Glutamatergic neuron (in vitro differentiated cells): ENCODE data around the gene CCN2. TPM values are rescaled to one million over a fixed set of nuclear protein-coding genes. Genes with fewer than 3 reads are reported as not detected.

Source experiments
- DNase-seq: peaks from one replicate; pipeline ENCODE4 v3.0.0; 2022
- H3K27ac Mint-ChIP-seq: one replicate; pipeline ENCODE4 v1.8.0; 2020; ENCODE audit warnings: mild to moderate bottlenecking, mixed read lengths, inconsistent platforms; ENCODE audit not compliant: unreplicated experiment
- H3K27me3 Mint-ChIP-seq: one replicate; pipeline ENCODE4 v1.8.0; 2020; ENCODE audit warnings: mild to moderate bottlenecking, moderate library complexity, mixed read lengths, inconsistent platforms; ENCODE audit not compliant: unreplicated experiment
- H3K36me3 Mint-ChIP-seq: one replicate; pipeline ENCODE4 v1.8.0; 2020; ENCODE audit warnings: mild to moderate bottlenecking, mixed read lengths, inconsistent platforms; ENCODE audit not compliant: unreplicated experiment
- H3K4me1 Mint-ChIP-seq: one replicate; pipeline ENCODE4 v1.8.0; 2020; ENCODE audit warnings: mild to moderate bottlenecking, low read depth, mixed read lengths, inconsistent platforms; ENCODE audit not compliant: unreplicated experiment
- H3K4me3 Mint-ChIP-seq: one replicate; pipeline ENCODE4 v1.8.0; 2020; ENCODE audit warnings: mild to moderate bottlenecking, mixed read lengths, inconsistent platforms; ENCODE audit not compliant: unreplicated experiment
- H3K9me3 Mint-ChIP-seq: one replicate; pipeline ENCODE4 v1.8.0; 2020; ENCODE audit warnings: mild to moderate bottlenecking, moderate library complexity, mixed read lengths, inconsistent platforms; ENCODE audit not compliant: unreplicated experiment
- total RNA-seq: library from RNA; stranded (reverse); fragmentation: NEBNext Ultra II Directional; extraction: Animal tissue kit (Norgen Biotek cat#: 25700); gene quantifications from one replicate; pipeline ENCODE4 v1.2.1, GENCODE V29; 2021; ENCODE audit not compliant: unreplicated experiment
- TF ChIP-seq, protein P1 (sequence below): fragments of 200-600 bp; sonication (generic); IDR thresholded peaks from one replicate; pipeline ENCODE4 v1.5.0; 2021; ENCODE audit not compliant: partially characterized antibody, unreplicated experiment

The CCN2 gene
- total RNA-seq, 1 donor from 2014 or later: 1.2 TPM

DNA sequence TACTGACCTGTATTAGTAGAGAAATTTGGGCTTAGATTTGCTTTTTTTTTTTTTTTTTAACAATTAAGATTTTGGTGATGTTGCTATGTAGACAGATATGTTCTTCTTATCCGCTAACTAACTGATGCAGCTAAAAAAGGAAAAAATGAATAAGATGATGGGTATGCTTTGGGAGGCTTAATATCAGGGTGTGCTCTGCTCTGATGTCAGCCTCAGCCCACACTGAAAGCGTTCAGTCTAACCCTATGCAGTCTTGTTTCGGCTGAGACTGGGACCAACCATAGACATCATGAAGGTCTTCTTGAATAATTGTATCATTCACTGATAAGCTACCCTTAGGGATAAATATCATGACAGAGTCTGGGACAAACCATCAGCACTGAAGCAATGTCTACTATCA is 6.9 kb upstream of the CCN2 start:
- no peak overlapping the region for H3K4me3 Mint-ChIP-seq
- no peak for DNase-seq
- no peaks in the 10 kb centered on the region for H3K27me3 Mint-ChIP-seq
- H3K36me3 Mint-ChIP-seq: no peaks in the 10 kb centered on the region
- TF ChIP-seq, protein P1, sequence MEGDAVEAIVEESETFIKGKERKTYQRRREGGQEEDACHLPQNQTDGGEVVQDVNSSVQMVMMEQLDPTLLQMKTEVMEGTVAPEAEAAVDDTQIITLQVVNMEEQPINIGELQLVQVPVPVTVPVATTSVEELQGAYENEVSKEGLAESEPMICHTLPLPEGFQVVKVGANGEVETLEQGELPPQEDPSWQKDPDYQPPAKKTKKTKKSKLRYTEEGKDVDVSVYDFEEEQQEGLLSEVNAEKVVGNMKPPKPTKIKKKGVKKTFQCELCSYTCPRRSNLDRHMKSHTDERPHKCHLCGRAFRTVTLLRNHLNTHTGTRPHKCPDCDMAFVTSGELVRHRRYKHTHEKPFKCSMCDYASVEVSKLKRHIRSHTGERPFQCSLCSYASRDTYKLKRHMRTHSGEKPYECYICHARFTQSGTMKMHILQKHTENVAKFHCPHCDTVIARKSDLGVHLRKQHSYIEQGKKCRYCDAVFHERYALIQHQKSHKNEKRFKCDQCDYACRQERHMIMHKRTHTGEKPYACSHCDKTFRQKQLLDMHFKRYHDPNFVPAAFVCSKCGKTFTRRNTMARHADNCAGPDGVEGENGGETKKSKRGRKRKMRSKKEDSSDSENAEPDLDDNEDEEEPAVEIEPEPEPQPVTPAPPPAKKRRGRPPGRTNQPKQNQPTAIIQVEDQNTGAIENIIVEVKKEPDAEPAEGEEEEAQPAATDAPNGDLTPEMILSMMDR: no peak
- no peak overlapping the region for H3K27ac Mint-ChIP-seq
- H3K9me3 Mint-ChIP-seq: no peaks in the 10 kb centered on the region
- peaks cover 2% of the 10 kb centered on the region for H3K4me1 Mint-ChIP-seq

DNA sequence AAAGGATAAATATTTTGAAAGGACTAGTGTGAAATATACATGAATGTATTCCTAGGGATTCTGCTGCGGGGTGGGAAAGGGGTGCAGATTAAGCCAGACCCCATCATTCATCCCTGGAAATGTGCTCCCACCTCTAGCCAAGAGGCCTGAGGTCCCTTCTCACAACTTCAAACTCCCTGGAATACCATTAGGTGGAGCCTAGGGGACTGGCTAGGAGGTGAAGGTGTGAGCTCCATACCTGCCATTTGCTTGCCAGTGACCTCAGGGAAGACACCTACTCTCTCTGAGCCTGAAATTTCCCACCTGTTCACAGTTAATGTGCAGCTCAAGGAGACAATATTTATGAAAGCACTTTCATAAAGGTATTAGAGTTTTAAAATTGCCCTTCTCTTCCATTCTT is 4.7 kb upstream of the CCN2 start:
- Mint-ChIP-seq H3K4me3 (no peak overlapping the region), H3K27me3 (peaks cover 5% of the 10 kb centered on the region), H3K27ac (no peak overlapping the region), H3K9me3 (peaks cover 3% of the 10 kb centered on the region), H3K36me3 (no peaks in the 10 kb centered on the region), H3K4me1 (peaks cover 5% of the 10 kb centered on the region)
- TF ChIP-seq, protein P1: no peak
- DNase-seq: no peak

DNA sequence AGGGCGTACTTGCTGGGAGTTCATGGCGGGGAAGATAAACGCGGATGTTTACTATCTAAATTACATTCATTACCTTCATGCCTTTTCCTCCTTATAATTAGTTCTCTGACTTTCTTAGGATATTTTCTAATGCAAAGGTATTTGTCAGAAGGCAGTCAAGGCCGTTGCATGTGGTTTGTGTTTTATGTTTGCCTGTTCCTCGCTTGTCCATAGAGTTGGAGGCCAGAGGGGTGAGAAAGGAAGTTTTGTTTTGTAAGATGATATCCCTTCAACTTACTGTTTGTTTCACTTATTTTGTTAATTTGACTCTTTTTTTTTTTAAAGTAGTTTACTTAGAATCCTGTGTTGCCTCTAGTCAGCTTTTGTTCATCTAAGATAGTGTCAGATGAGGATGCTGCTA is 4.0 kb upstream of the CCN2 start:
- peaks cover 5% of the 10 kb centered on the region for H3K27me3 Mint-ChIP-seq
- no peaks in the 10 kb centered on the region for H3K36me3 Mint-ChIP-seq
- DNase-seq: no peak
- H3K27ac Mint-ChIP-seq: no peak overlapping the region
- H3K4me1 Mint-ChIP-seq: peaks cover 5% of the 10 kb centered on the region
- H3K4me3 Mint-ChIP-seq: no peak overlapping the region
- TF ChIP-seq, protein P1: no peak
- peaks cover 3% of the 10 kb centered on the region for H3K9me3 Mint-ChIP-seq

DNA sequence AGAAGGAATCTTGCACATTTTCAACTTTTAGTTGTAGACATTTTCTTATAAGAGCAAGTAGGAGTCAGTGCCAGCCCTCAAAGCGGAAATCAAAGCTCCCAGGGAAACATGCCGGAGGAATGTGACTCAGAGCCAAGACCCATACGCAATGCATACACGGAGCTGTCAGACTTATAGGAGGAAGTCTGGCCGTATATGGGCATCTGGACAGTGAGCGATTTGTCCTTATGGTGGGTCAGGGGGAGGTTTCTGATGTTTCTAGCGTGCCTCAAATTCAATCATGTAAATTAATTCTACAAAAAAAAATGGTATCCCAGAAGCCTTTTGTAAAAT is 3.6 kb upstream of the CCN2 start:
- Mint-ChIP-seq H3K27me3 (peaks cover 5% of the 10 kb centered on the region), H3K36me3 (no peaks in the 10 kb centered on the region), H3K27ac (no peak overlapping the region), H3K4me3 (no peak overlapping the region), H3K9me3 (peaks cover 3% of the 10 kb centered on the region), H3K4me1 (peaks cover 5% of the 10 kb centered on the region)
- TF ChIP-seq, protein P1: no peak
- no peak for DNase-seq

DNA sequence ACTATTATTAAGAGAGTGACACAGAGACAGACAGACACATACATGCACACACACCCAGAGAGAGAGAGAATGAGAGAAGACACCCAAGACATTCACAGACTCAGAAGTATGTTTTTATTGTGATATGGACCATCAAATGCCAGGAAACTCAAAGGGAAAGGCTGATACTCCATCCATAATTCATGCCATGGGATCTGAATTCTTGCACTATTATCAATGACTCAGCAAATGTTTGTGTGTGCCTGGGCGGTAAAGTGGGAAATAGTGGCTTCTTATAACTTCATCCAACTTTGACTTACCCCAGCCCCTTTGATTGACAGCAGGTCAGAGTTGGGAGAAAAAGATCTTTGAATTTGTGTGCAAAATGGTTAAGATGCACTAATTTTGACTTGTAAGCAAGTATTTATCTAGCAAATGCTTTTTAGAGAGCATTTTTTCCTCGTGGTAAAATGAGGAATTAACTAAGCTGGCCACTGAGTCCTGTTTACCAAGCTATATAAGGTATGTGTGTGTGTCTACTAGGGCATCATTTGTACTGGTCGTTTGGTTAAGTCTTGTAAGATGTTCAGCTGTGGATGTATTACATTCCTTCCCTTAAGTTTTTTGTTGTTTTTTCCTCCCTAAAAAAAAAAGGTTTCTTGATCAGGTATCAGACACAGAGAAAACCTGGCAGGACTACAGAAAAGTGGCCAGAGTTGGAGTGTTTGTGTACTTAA is 3.0 kb upstream of the CCN2 start:
- TF ChIP-seq, protein P1: no peak
- Mint-ChIP-seq H3K27ac (no peak overlapping the region), H3K36me3 (no peaks in the 10 kb centered on the region), H3K4me1 (peaks cover 5% of the 10 kb centered on the region), H3K9me3 (peaks cover 3% of the 10 kb centered on the region), H3K4me3 (no peak overlapping the region), H3K27me3 (peaks cover 5% of the 10 kb centered on the region)
- DNase-seq: no peak
